Small intestine (tissue), 7 donors: ENCODE data around the gene ARHGEF10L. TPM values are rescaled to one million over a fixed set of nuclear protein-coding genes. Genes with fewer than 3 reads are reported as not detected.

ENCODE experiments used
- DNase-seq, 2 donors: peaks; one replicate each; pipeline versions ENCODE4 v3.0.0 to v3.0.0-alpha.2; 2013
- FAIRE-seq: peaks from 2 replicates; lab custom pipeline; 2012; peaks lifted over from hg19 to GRCh38; lab: Jason Lieb, UNC
- H3K27ac ChIP-seq, 3 donors: one replicate each; pipeline ENCODE4 v1.5.1; 2013; ENCODE audit warnings: low read length in 2 of 3, mild to moderate bottlenecking in 2 of 3, control low read depth in 1 of 3, inconsistent platforms in 1 of 3, low read depth in 1 of 3, moderate library complexity in 1 of 3
- H3K27me3 ChIP-seq, 3 donors: one replicate each; pipeline ENCODE4 v1.6.1; 2013; ENCODE audit warnings: low read length in 3 of 3, inconsistent platforms in 1 of 3; ENCODE audit not compliant: control insufficient read depth in 3 of 3, insufficient read depth in 3 of 3
- H3K36me3 ChIP-seq, 3 donors: one replicate each; pipeline ENCODE4 v1.6.1; 2013; ENCODE audit warnings: low read length in 3 of 3, inconsistent platforms in 1 of 3, low read depth in 1 of 3, mild to moderate bottlenecking in 1 of 3, moderate library complexity in 1 of 3; ENCODE audit not compliant: control insufficient read depth in 3 of 3, insufficient read depth in 2 of 3
- H3K4me1 ChIP-seq, 3 donors: one replicate each; pipeline ENCODE4 v1.6.1; 2013; ENCODE audit warnings: low read length in 2 of 3, inconsistent platforms in 1 of 3, low read depth in 1 of 3, mild to moderate bottlenecking in 1 of 3, moderate library complexity in 1 of 3; ENCODE audit not compliant: control insufficient read depth in 3 of 3, insufficient read depth in 2 of 3
- H3K4me3 ChIP-seq, 3 donors: one replicate each; pipeline ENCODE4 v1.5.1; 2013; ENCODE audit warnings: low read length in 3 of 3, control low read depth in 1 of 3, inconsistent platforms in 1 of 3, low read depth in 1 of 3, mild to moderate bottlenecking in 1 of 3, moderate library complexity in 1 of 3
- H3K9me3 ChIP-seq, 2 donors: one replicate each; pipeline ENCODE4 v1.6.1; 2013; ENCODE audit warnings: low read depth in 1 of 2, low read length in 1 of 2; ENCODE audit not compliant: control insufficient read depth in 2 of 2, insufficient read depth in 1 of 2
- WGBS, 3 donors: extraction: QIAGEN DNeasy Blood & Tissue Kit; methylation state at CpG; one replicate each; pipeline ENCODE4 v1.1.7; 2013; 5-methylcytosine and 5-hydroxymethylcytosine counted together
- polyA plus RNA-seq, 4 donors: library from polyadenylated mRNA; stranded (reverse) in 3 of 4; unstranded in 1 of 4; fragments of 200-250 nt in 3 of 4; fragments of 120-200 nt in 1 of 4; gene quantifications; one replicate each; pipeline versions ENCODE4 v1.2.1 to v1.2.3, GENCODE V29; 2013
- donor health status: healthy with polysubstance abuse.
- donor health status: control.
- donor health status: control.
- donor health status: Bipolar disorder and iron deficiency.
- donor health status: healthy.

The ARHGEF10L gene
- polyA plus RNA-seq, 4 donors, result 5.6 to 120 (median 35.0) TPM

DNA sequence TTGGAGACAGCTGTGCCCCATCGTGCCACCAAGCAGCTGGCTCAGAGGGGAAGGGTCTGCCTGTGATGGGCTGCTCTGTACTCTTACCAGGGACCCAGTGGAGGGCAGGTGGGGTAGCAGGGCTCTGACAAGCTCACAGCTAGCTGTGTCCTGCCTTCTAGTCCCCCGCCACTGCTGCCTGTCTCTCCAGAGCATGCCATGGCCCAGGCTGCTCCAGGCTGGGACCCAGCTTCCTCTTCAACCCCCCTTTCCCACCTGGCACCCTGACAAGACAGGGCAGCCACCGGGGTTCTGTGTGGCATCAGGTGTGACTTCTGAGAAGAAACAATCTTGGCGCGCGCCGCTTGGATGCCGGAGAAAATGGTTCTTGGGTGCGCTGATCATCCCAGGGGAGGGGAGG, 123.3 kb downstream of the ARHGEF10L start:
- Histone ChIP-seq H3K4me3 (no peak overlapping the region), H3K36me3 (peaks cover 0 to 95% (median 4%) of the 10 kb centered on the region in 3 donors), H3K9me3 (no peaks in the 10 kb centered on the region), H3K4me1 (no peaks in the 10 kb centered on the region), H3K27me3 (no peaks in the 10 kb centered on the region), H3K27ac (no peak overlapping the region)
- no peak for DNase-seq
- 88 to 90% (median 88%) methylated on average over 9 of the region's 9 CpGs for WGBS, 3 donors
- no peak for FAIRE-seq

DNA sequence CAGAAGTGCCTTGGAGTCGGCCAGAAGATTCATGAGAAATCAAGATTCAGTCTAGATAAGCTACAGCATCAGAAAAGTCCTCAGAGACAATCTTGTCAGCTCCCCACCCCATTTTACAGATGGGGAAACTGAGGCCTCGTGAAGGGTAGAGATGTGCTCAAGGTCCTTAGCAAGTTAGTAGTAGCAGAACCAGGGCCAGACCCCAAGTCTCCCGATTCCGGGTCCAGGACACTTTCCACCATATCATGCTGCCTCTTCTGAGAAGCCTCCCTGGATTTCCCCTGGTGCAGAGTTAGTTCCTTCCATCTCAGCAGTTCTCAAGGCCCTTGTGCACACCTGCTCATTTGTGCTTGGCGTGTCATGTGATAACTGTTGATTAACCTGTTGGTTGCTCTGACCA, 124.1 kb downstream of the ARHGEF10L start:
- DNase-seq (no peak), FAIRE-seq (no peak)
- no peak overlapping the region for H3K27ac ChIP-seq
- H3K9me3 ChIP-seq, result no peaks in the 10 kb centered on the region
- peaks cover 0 to 95% (median 3%) of the 10 kb centered on the region in 3 donors for H3K36me3 ChIP-seq
- H3K27me3 ChIP-seq, result no peaks in the 10 kb centered on the region
- H3K4me1 ChIP-seq, result no peaks in the 10 kb centered on the region
- H3K4me3 ChIP-seq, result no peak overlapping the region
- WGBS, 3 donors, result 72 to 90% (median 81%) methylated on average over 5 of the region's 5 CpGs

DNA sequence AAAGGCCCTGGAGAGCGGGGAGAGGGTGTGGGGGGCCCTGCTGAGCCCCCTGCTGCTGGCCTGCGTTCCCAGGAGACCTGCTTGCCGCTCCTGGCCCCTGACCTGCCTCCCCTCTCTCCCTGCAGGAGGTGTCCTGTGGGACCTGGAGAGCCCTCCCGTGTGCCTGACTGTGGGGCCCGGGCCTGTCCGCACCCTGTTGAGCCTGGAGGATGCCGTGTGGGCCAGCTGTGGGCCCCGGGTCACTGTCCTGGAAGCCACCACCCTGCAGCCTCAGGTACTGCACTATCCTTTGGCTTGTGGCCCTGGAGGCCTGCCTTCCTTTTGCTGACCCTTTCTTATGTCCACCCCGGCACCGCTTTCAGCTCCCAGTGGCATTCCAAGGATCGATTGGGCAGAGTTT, 124.8 kb downstream of the ARHGEF10L start:
- Histone ChIP-seq H3K4me3 (no peak overlapping the region), H3K36me3 (peaks cover 0 to 94% (median 2%) of the 10 kb centered on the region in 3 donors), H3K9me3 (no peaks in the 10 kb centered on the region), H3K27me3 (no peaks in the 10 kb centered on the region), H3K4me1 (no peaks in the 10 kb centered on the region), H3K27ac (no peak overlapping the region)
- DNase-seq (no peak), FAIRE-seq (no peak)
- 85 to 87% (median 86%) methylated on average over 9 to 11 of the region's 11 CpGs for WGBS, 3 donors

DNA sequence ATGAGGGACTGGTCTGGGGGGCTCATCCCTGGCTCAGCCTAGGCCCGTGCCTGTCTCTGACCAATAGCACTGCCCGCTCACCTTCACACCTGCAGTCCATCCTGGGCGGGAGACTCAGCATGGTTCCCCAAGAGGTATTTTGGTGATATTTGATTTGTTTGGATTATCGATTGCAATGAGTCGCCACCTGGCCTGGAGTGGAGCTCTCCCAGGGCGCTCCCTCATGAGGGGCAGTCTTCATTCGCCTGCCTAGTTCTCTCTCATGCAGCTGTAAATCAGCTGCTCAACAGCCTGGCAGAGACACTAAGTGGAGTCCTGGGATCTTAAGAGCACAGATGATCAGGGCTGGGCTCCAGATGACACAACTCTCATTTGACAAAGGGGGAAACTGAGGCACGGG, 125.6 kb downstream of the ARHGEF10L start:
- H3K4me1 ChIP-seq, result no peaks in the 10 kb centered on the region
- no peak overlapping the region for H3K27ac ChIP-seq
- no peaks in the 10 kb centered on the region for H3K27me3 ChIP-seq
- DNase-seq (no peak), FAIRE-seq (no peak)
- no peak overlapping the region for H3K4me3 ChIP-seq
- peaks cover 0 to 94% (median 0%) of the 10 kb centered on the region in 3 donors for H3K36me3 ChIP-seq
- no peaks in the 10 kb centered on the region for H3K9me3 ChIP-seq
- 84 to 92% (median 89%) methylated on average over 8 of the region's 8 CpGs for WGBS, 3 donors

DNA sequence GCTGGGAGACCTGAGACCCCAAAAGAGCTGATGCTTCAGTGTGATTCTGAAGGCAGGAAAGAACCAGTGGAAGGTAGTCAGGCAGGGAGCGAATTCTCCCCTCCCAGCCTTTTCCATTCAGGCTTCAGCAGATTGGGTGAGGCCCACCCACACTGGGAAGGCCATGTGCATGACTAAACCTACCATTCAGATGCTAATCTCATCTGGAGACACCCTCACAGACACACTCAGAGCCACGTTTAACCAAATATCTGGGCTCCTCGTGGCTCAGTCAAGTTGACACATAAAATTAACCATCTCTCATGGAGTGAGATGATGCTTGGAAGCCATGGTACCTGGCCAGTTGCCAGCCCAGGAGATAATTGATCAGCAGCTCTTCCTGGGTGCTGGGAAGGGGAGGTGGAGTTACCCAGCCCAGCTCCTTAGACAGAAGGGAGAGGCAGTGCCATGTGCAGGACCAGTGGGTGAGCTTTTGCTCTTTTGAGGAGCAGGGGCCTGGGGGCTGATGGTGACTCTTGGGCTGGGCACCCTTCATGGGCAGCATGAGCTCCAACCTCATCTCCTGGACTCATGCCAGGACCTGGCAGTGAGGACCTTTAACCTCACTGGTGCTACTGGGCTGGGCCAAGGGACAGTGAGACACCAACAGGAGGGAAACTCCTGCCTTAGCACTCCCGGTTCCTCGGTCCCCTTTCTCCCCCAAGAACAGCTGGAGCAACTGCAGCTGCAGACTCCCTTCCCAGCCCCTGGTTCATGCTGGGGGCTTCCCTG, 126.6 kb downstream of the ARHGEF10L start:
- Histone ChIP-seq H3K9me3 (no peaks in the 10 kb centered on the region), H3K27me3 (no peaks in the 10 kb centered on the region), H3K4me1 (no peaks in the 10 kb centered on the region), H3K27ac (no peak overlapping the region), H3K4me3 (no peak overlapping the region), H3K36me3 (peaks cover 0 to 96% (median 0%) of the 10 kb centered on the region in 3 donors)
- 54 to 70% (median 60%) methylated on average over 5 of the region's 5 CpGs for WGBS, 3 donors
- peak in 1 of 2 donors; percentile 18 for DNase-seq
- FAIRE-seq, result no peak

DNA sequence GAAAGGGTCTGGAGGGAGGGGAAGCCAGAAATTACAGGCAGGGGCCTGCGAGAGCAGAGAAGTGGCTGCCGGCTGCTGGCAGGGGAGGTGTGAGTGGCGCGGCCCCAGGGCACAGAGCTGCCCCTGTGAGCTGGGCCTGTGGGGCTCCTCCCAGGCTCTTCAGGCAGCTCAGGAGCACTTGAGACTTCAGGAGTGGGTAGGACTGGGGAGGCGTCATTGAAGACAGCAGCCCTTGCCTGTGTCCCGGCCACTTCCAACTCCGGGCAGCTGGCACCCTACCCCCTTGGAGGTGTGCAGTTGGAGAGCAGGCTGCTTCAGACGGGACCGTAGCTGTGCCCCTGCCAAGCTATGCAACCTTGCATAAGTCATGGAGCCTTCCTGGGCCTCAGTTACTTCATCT, 128.1 kb downstream of the ARHGEF10L start:
- Histone ChIP-seq H3K9me3 (no peaks in the 10 kb centered on the region), H3K27me3 (no peaks in the 10 kb centered on the region), H3K36me3 (peaks cover 0 to 93% (median 0%) of the 10 kb centered on the region in 3 donors), H3K4me1 (no peaks in the 10 kb centered on the region), H3K4me3 (no peak overlapping the region), H3K27ac (no peak overlapping the region)
- FAIRE-seq, result no peak
- no peak for DNase-seq
- 83 to 93% (median 86%) methylated on average over 9 of the region's 9 CpGs for WGBS, 3 donors

DNA sequence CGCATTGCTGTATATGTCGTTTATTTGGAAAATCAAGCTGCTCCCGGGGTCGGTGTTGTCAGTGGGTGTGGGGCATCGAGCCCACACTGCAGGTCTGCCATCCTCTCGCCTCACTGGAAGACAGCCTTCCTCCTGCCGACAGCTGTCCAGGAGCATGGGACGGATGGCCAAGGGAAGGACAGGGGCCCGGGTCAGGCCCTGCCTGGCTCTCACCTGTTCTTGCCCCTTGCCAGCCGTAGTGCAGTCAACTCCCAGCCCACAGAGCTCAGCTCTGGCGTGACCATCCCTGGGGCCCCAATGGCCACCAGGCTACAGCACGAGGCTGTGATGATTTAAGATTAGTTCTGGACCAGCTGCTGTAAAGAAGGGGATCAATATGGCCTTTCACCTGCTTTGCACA, 128.7 kb downstream of the ARHGEF10L start:
- no peak overlapping the region for H3K27ac ChIP-seq
- peaks cover 0 to 93% (median 0%) of the 10 kb centered on the region in 3 donors for H3K36me3 ChIP-seq
- FAIRE-seq, result no peak
- 84 to 88% (median 86%) methylated on average over 11 to 12 of the region's 12 CpGs for WGBS, 3 donors
- H3K4me3 ChIP-seq, result no peak overlapping the region
- H3K27me3 ChIP-seq, result no peaks in the 10 kb centered on the region
- no peaks in the 10 kb centered on the region for H3K4me1 ChIP-seq
- no peak for DNase-seq
- no peaks in the 10 kb centered on the region for H3K9me3 ChIP-seq

DNA sequence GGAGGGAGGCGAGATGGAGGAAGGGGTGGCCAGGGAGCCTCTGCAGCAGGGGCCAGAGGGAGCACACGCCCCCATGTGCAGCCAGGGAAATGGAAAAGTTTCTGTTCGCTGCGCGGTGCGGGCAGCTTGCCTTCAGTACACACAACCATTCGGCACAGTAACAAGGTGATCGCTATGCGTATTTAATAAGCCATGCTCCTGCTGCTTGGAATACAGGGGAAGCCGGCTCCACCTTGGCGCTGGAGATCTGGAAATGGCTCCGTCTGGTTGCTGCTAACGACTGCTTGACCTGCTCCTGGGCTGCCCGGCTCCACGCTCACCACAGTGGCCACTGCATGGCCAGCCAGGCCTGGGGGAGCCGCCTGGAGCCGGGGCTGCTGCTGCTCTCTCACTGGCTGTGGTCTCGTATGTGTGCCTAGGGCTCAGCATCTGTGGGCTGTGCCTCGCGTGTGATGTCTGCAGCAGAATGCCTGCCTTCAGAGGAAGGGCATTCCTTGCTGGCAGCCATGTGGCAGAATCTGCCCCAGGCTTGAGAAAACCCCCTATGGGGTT, 129.2 kb downstream of the ARHGEF10L start:
- no peak for FAIRE-seq

More for the DNA sequence above, 129.2 kb downstream of the ARHGEF10L start:
- H3K9me3 ChIP-seq, result no peaks in the 10 kb centered on the region
- no peak overlapping the region for H3K27ac ChIP-seq
- H3K4me3 ChIP-seq, result no peak overlapping the region
- no peaks in the 10 kb centered on the region for H3K4me1 ChIP-seq
- H3K27me3 ChIP-seq, result no peaks in the 10 kb centered on the region
- WGBS, 3 donors, result 88 to 95% (median 88%) methylated on average over 20 of the region's 20 CpGs
- DNase-seq, result no peak
- peaks cover 0 to 96% (median 0%) of the 10 kb centered on the region in 3 donors for H3K36me3 ChIP-seq
